SK-N-SH (cell line): Measurements from ENCODE around the gene AGRN. TPM values are rescaled to one million over a fixed set of nuclear protein-coding genes. Genes with fewer than 3 reads are reported as not detected.

ENCODE experiments used
- CTCF ChIA-PET: fragments of 300-600, 350-600 bp; formaldehyde crosslinking; extraction: SDS; loops from one replicate; lab custom pipeline; 2021; lab: Yijun Ruan, JAX
- POLR2A ChIA-PET: fragments of 350-600 bp; sonication (Branson Sonifier 250); formaldehyde crosslinking; extraction: SDS; loops from one replicate; lab custom pipeline; 2020; ENCODE audit warnings: antibody characterized with exemption, inconsistent platforms; lab: Yijun Ruan, JAX
- DNase-seq: peaks from one replicate; pipeline ENCODE4 v3.0.0; 2012
- H2AFZ ChIP-seq: fragments of 200-600 bp; sonication (generic); 2 replicates; pipeline ENCODE4 v1.8.1; 2016; ENCODE audit warnings: antibody characterized with exemption, mild to moderate bottlenecking, low read depth
- H3F3A ChIP-seq: fragments of 200-600 bp; sonication (generic); replicated peaks from 2 replicates; pipeline ENCODE3; 2016; ENCODE audit warnings: antibody characterized with exemption, mild to moderate bottlenecking; ENCODE audit not compliant: insufficient read depth
- H3K27ac ChIP-seq, 2 experiments: fragments of 200-500 bp in 1 of 2; fragments of 200-600 bp in 1 of 2; sonication (Bioruptor generic) in 1 of 2; sonication (generic), shearing (Covaris generic) in 1 of 2; 2 replicates each; pipeline versions ENCODE4 v1.5.1 to v1.6.1; 2014 to 2016; ENCODE audit warnings: low read depth in 2 of 2, inconsistent platforms in 1 of 2, low read length in 1 of 2, mild to moderate bottlenecking in 1 of 2, mixed read lengths in 1 of 2
- H3K27me3 ChIP-seq: fragments of 200-600 bp; sonication (generic), shearing (Covaris generic); 2 replicates; pipeline ENCODE4 v1.6.1; 2016; ENCODE audit warnings: mixed run types; ENCODE audit not compliant: insufficient read depth
- H3K36me3 ChIP-seq, 2 experiments: fragments of 200-500 bp in 1 of 2; fragments of 200-600 bp in 1 of 2; sonication (Bioruptor generic) in 1 of 2; sonication (generic) in 1 of 2; replicated peaks in 1 of 2; 2 replicates each; pipeline versions ENCODE3 to v1.5.1; 2014 to 2016; ENCODE audit warnings: low read length in 1 of 2, mild to moderate bottlenecking in 1 of 2; ENCODE audit not compliant: insufficient read depth in 2 of 2, control insufficient read depth in 1 of 2
- H3K4me1 ChIP-seq, 2 experiments: fragments of 200-500 bp in 1 of 2; fragments of 200-600 bp in 1 of 2; sonication (Bioruptor generic) in 1 of 2; sonication (generic), shearing (Covaris generic) in 1 of 2; 2 replicates each; pipeline versions ENCODE4 v1.5.1 to v1.6.1; 2014 to 2016; ENCODE audit warnings: low read depth in 1 of 2, low read length in 1 of 2, mixed run types in 1 of 2; ENCODE audit not compliant: insufficient read depth in 2 of 2, control insufficient read depth in 1 of 2
- H3K4me2 ChIP-seq: fragments of 200-600 bp; sonication (generic), shearing (Covaris generic); 2 replicates; pipeline ENCODE4 v1.6.1; 2017; ENCODE audit warnings: mixed run types
- H3K4me3 ChIP-seq, 2 experiments: fragments of 200-500 bp in 1 of 2; fragments of 200-600 bp in 1 of 2; sonication (Bioruptor generic) in 1 of 2; sonication (generic), shearing (Covaris generic) in 1 of 2; 2 replicates each; pipeline versions ENCODE4 v1.5.1 to v1.8.1; 2014 to 2016; ENCODE audit warnings: low read depth in 2 of 2, inconsistent platforms in 1 of 2, low read length in 1 of 2, mild to moderate bottlenecking in 1 of 2, mixed read lengths in 1 of 2, moderate library complexity in 1 of 2
- H3K79me2 ChIP-seq: fragments of 200-600 bp; sonication (generic); 2 replicates; pipeline ENCODE4 v1.8.1; 2017; ENCODE audit warnings: mild to moderate bottlenecking; ENCODE audit not compliant: insufficient read depth
- H3K9ac ChIP-seq: fragments of 200-600 bp; sonication (generic); 2 replicates; pipeline ENCODE4 v1.6.1; 2017; ENCODE audit warnings: mixed run types
- H3K9me2 ChIP-seq: fragments of 200-600 bp; sonication (generic); 2 replicates; pipeline ENCODE4 v1.6.1; 2017; ENCODE audit warnings: mixed run types
- H3K9me3 ChIP-seq: fragments of 200-600 bp; sonication (generic); 2 replicates; pipeline ENCODE4 v1.6.1; 2017; ENCODE audit warnings: mixed run types, mild to moderate bottlenecking, moderate library complexity
- H4K20me1 ChIP-seq: fragments of 200-600 bp; sonication (generic); 2 replicates; pipeline ENCODE4 v1.6.1; 2017; ENCODE audit warnings: mild to moderate bottlenecking, mixed run types; ENCODE audit not compliant: insufficient read depth
- CTCF ChIP-seq: fragments of 200-600 bp; sonication (generic); IDR thresholded peaks from 2 replicates; pipeline ENCODE4 v1.6.1; 2017; ENCODE audit warnings: antibody characterized with exemption, mild to moderate bottlenecking, moderate library complexity
- GABPA ChIP-seq: IDR thresholded peaks from 2 replicates; pipeline ENCODE4 v1.4.0; 2012; ENCODE audit warnings: low read depth, mild to moderate bottlenecking
- GATA2 ChIP-seq: sonication (generic); formaldehyde crosslinking; IDR thresholded peaks from 2 replicates; pipeline ENCODE4 v1.5.0; 2020; ENCODE audit warnings: mild to moderate bottlenecking, missing genetic modification reagents
- IRF3 ChIP-seq: fragments of 150-350 bp; IDR thresholded peaks from 2 replicates; pipeline ENCODE4 v1.6.1; 2016; ENCODE audit warnings: mild to moderate bottlenecking, low read depth, low read length
- MAX ChIP-seq: IDR thresholded peaks from 2 replicates; pipeline ENCODE4 v1.4.0; 2012; ENCODE audit warnings: low read depth
- MEF2A ChIP-seq: IDR thresholded peaks from 2 replicates; pipeline ENCODE4 v1.4.0; 2012; ENCODE audit warnings: low read depth, borderline replicate concordance
- MXI1 ChIP-seq: IDR thresholded peaks from 2 replicates; pipeline ENCODE4 v1.6.1; 2012; ENCODE audit warnings: mild to moderate bottlenecking, low read depth, low read length, improper control_type of control experiment
- NFIC ChIP-seq: IDR thresholded peaks from 2 replicates; pipeline ENCODE4 v1.4.0; 2012; ENCODE audit warnings: borderline replicate concordance
- PBX3 ChIP-seq: IDR thresholded peaks from 2 replicates; pipeline ENCODE4; 2012
- RCOR1 ChIP-seq: fragments of 150-350 bp; IDR thresholded peaks from 2 replicates; pipeline ENCODE4 v1.6.1; 2017; ENCODE audit warnings: antibody characterized with exemption, low read length
- REST ChIP-seq: IDR thresholded peaks from 2 replicates; pipeline ENCODE4 v1.6.1; 2012; ENCODE audit warnings: mild to moderate bottlenecking, low read depth, low read length, moderate library complexity
- USF2 ChIP-seq: fragments of 150-350 bp; IDR thresholded peaks from 2 replicates; pipeline ENCODE4 v1.6.1; 2017; ENCODE audit warnings: antibody characterized with exemption, low read length, low read depth, borderline replicate concordance
- ZBTB33 ChIP-seq: IDR thresholded peaks from 2 replicates; pipeline ENCODE4 v1.4.0; 2012; ENCODE audit warnings: low read depth, borderline replicate concordance
- WGBS: methylation state at CpG from one replicate; pipeline ENCODE4 v1.1.6; 2017; ENCODE audit warnings: low lambda C conversion rate; 5-methylcytosine and 5-hydroxymethylcytosine counted together
- polyA plus RNA-seq, 3 experiments: library from polyadenylated mRNA; depleted of rRNA; stranded (reverse); fragments of >200 nt; gene quantifications; 2 replicates each; pipeline ENCODE4 v1.2.3, GENCODE V29; 2012

Gene AGRN
- polyA plus RNA-seq, 1 of the 3 experiments (the other 2 are of a cell fraction) = 31.6 TPM

GRCh38 chr1:1053682-1054081 is 33.8 kb downstream of the AGRN start:
- no peaks in the 10 kb centered on the region for H3F3A ChIP-seq
- 99% methylated on average over 7 of the region's 18 CpGs for WGBS
- no peaks in the 10 kb centered on the region for H3K9me3 ChIP-seq
- no peak overlapping the region for H3K9ac ChIP-seq
- H3K9me2 ChIP-seq = no peaks in the 10 kb centered on the region
- no peak overlapping the region for H3K4me2 ChIP-seq
- ChIA-PET POLR2A (no interaction called here), CTCF (interaction anchor here (2.2 kb wide), 1 partner anchor 21 kb away, joined by 8 read pairs; no protein-coding TSS in a partner anchor)
- no peak for DNase-seq
- peaks cover 9% of the 10 kb centered on the region; the same call in 1 of the 2 replicates for H3K27me3 ChIP-seq
- no peak overlapping the region for H3K4me3 ChIP-seq
- TF ChIP-seq MXI1 (no peak), MEF2A (no peak), USF2 (no peak), REST (no peak), IRF3 (no peak), ZBTB33 (no peak)
- no peaks in the 10 kb centered on the region; a peak in 1 of 4 replicates for H3K4me1 ChIP-seq
- H3K27ac ChIP-seq = no peak overlapping the region
- H3K36me3 ChIP-seq = peaks cover 0 to 5% of the 10 kb centered on the region in 2 experiments
- no peaks in the 10 kb centered on the region for H4K20me1 ChIP-seq
- no peaks in the 10 kb centered on the region for H3K79me2 ChIP-seq
- no peak overlapping the region for H2AFZ ChIP-seq

GRCh38 chr1:1054099-1054700 is 34.3 kb downstream of the AGRN start:
- peaks cover 0 to 5% of the 10 kb centered on the region in 2 experiments for H3K36me3 ChIP-seq
- peaks cover 10% of the 10 kb centered on the region; the same call in 1 of the 2 replicates for H3K27me3 ChIP-seq
- WGBS = 86% methylated on average over 7 of the region's 18 CpGs
- H4K20me1 ChIP-seq = no peaks in the 10 kb centered on the region
- H2AFZ ChIP-seq = no peak overlapping the region
- H3K4me2 ChIP-seq = no peak overlapping the region
- H3K4me3 ChIP-seq = no peak overlapping the region
- TF ChIP-seq NFIC (no peak), CTCF (no peak), MAX (no peak), GATA2 (CRISPR knock-in tag) (no peak), GABPA (no peak), RCOR1 (no peak), MXI1 (no peak), USF2 (no peak), PBX3 (no peak)
- ChIA-PET POLR2A (no interaction called here), CTCF (interaction anchor here (2.2 kb wide), 1 partner anchor 21 kb away, joined by 8 read pairs; no protein-coding TSS in a partner anchor)
- H3K79me2 ChIP-seq = no peaks in the 10 kb centered on the region
- H3K27ac ChIP-seq = no peak overlapping the region
- no peak for DNase-seq
- no peak overlapping the region for H3K9ac ChIP-seq
- H3K9me3 ChIP-seq = no peaks in the 10 kb centered on the region
- H3F3A ChIP-seq = no peaks in the 10 kb centered on the region
- no peaks in the 10 kb centered on the region; a peak in 1 of 4 replicates for H3K4me1 ChIP-seq
- no peaks in the 10 kb centered on the region for H3K9me2 ChIP-seq
